IMR-90 (cell line): ENCODE measurements around the gene TRIM71. TPM values are rescaled to one million over a fixed set of nuclear protein-coding genes. Genes with fewer than 3 reads are reported as not detected.

ENCODE experiments used
- ATAC-seq: fragments of 200-7000 bp; cut with Tn5 transposase; 2 replicates; pipeline ENCODE4 v1.9.1; 2020; ENCODE audit warnings: low read depth, mild to moderate bottlenecking, moderate library complexity
- BruUV-seq: library from RNA; stranded (reverse); fragments of 400-500 nt; replicated peaks from 2 replicates; lab custom pipeline; 2021; lab: Mats Ljungman, UMichigan
- CTCF ChIA-PET: fragments of 300-600 bp; formaldehyde crosslinking; extraction: SDS; loops from one replicate; lab custom pipeline; 2021; ENCODE audit warnings: antibody characterized with exemption; lab: Yijun Ruan, JAX
- POLR2A ChIA-PET: fragments of 300-600 bp; sonication (Branson Sonifier 250); formaldehyde crosslinking; loops from one replicate; lab custom pipeline; 2022; ENCODE audit warnings: antibody characterized with exemption; ENCODE audit not compliant: unreplicated experiment; lab: Charles Lee
- DNase-seq: peaks from one replicate; pipeline ENCODE4 v3.0.0; 2013
- H2AFZ ChIP-seq: replicated peaks from 2 replicates; pipeline ENCODE3; 2013; ENCODE audit warnings: low read length, mild to moderate bottlenecking; ENCODE audit not compliant: poor library complexity
- H2AK5ac ChIP-seq: 2 replicates; pipeline ENCODE4 v1.6.1; 2013; ENCODE audit warnings: low read depth, low read length, inconsistent platforms
- H2AK9ac ChIP-seq: replicated peaks from 2 replicates; pipeline ENCODE3; 2013; ENCODE audit warnings: mild to moderate bottlenecking, low read depth, low read length, moderate library complexity; ENCODE audit not compliant: poor library complexity
- H2BK120ac ChIP-seq: 2 replicates; pipeline ENCODE4 v1.6.1; 2013; ENCODE audit warnings: low read depth, low read length, inconsistent platforms
- H2BK15ac ChIP-seq: 3 replicates; pipeline ENCODE4 v1.6.1; 2013; ENCODE audit warnings: low read depth, low read length, inconsistent platforms
- H2BK20ac ChIP-seq: 2 replicates; pipeline ENCODE4 v1.6.1; 2013; ENCODE audit warnings: low read depth, mild to moderate bottlenecking, inconsistent platforms, low read length, moderate library complexity
- H2BK5ac ChIP-seq: 2 replicates; pipeline ENCODE4 v1.6.1; 2013; ENCODE audit warnings: mild to moderate bottlenecking, low read depth, low read length, inconsistent platforms; ENCODE audit not compliant: poor library complexity, severe bottlenecking
- H3K14ac ChIP-seq: replicated peaks from 2 replicates; pipeline ENCODE4 v1.6.1; 2013; ENCODE audit warnings: low read depth, low read length, inconsistent platforms
- H3K18ac ChIP-seq: 2 replicates; pipeline ENCODE4 v1.6.1; 2013; ENCODE audit warnings: low read depth, low read length, control low read depth
- H3K23ac ChIP-seq: 2 replicates; pipeline ENCODE4 v1.6.1; 2013; ENCODE audit warnings: low read depth, low read length, inconsistent platforms
- H3K27ac ChIP-seq: 2 replicates; pipeline ENCODE4 v1.5.1; 2013; ENCODE audit warnings: mild to moderate bottlenecking, control low read depth, low read length; ENCODE audit not compliant: insufficient read depth
- H3K27me3 ChIP-seq: 2 replicates; pipeline ENCODE4 v1.6.1; 2013; ENCODE audit warnings: low read length; ENCODE audit not compliant: control insufficient read depth, insufficient read depth
- H3K36me3 ChIP-seq: 2 replicates; pipeline ENCODE4 v1.6.1; 2013; ENCODE audit warnings: low read length, mixed read lengths; ENCODE audit not compliant: control insufficient read depth, insufficient read depth
- H3K4ac ChIP-seq: 2 replicates; pipeline ENCODE4 v1.6.1; 2013; ENCODE audit warnings: low read depth, low read length, inconsistent platforms
- H3K4me1 ChIP-seq: 2 replicates; pipeline ENCODE4 v1.6.1; 2013; ENCODE audit warnings: low read length, mixed read lengths; ENCODE audit not compliant: control insufficient read depth, insufficient read depth
- H3K4me2 ChIP-seq: 2 replicates; pipeline ENCODE4 v1.6.1; 2013; ENCODE audit warnings: low read depth, mild to moderate bottlenecking, control low read depth, low read length, moderate library complexity
- H3K4me3 ChIP-seq: 2 replicates; pipeline ENCODE4 v1.5.1; 2013; ENCODE audit warnings: low read depth, mild to moderate bottlenecking, control low read depth, low read length, moderate library complexity; ENCODE audit not compliant: insufficient read depth
- H3K56ac ChIP-seq: 2 replicates; pipeline ENCODE4 v1.6.1; 2013; ENCODE audit warnings: low read length, inconsistent platforms; ENCODE audit not compliant: insufficient read depth; ENCODE audit errors: extremely low read depth
- H3K79me1 ChIP-seq, 2 experiments: 2 replicates each; pipeline ENCODE4 v1.6.1; 2013; ENCODE audit warnings: low read length in 2 of 2, inconsistent platforms in 1 of 2, low read depth in 1 of 2
- H3K9ac ChIP-seq: 2 replicates; pipeline ENCODE4 v1.6.1; 2013; ENCODE audit warnings: low read depth, low read length, control low read depth
- H3K9me1 ChIP-seq: 2 replicates; pipeline ENCODE4 v1.6.1; 2013; ENCODE audit warnings: low read length, inconsistent platforms; ENCODE audit not compliant: insufficient read depth
- H3K9me3 ChIP-seq: 2 replicates; pipeline ENCODE4 v1.6.1; 2013; ENCODE audit warnings: low read length; ENCODE audit not compliant: control insufficient read depth, insufficient read depth
- H4K20me1 ChIP-seq: 2 replicates; pipeline ENCODE4 v1.6.1; 2013; ENCODE audit warnings: low read length, inconsistent platforms; ENCODE audit not compliant: insufficient read depth
- H4K5ac ChIP-seq: 2 replicates; pipeline ENCODE4 v1.6.1; 2013; ENCODE audit warnings: mild to moderate bottlenecking, low read depth, low read length, control low read depth
- H4K8ac ChIP-seq, 2 experiments: 2 replicates each; pipeline ENCODE4 v1.6.1; 2013; ENCODE audit warnings: low read depth in 2 of 2, low read length in 2 of 2, control low read depth in 1 of 2, inconsistent platforms in 1 of 2
- H4K91ac ChIP-seq: 2 replicates; pipeline ENCODE4 v1.6.1; 2013; ENCODE audit warnings: low read depth, low read length, inconsistent platforms; ENCODE audit not compliant: insufficient read depth
- BHLHE40 ChIP-seq: fragments of 150-350 bp; IDR thresholded peaks from 2 replicates; pipeline ENCODE4 v1.6.1; 2016; ENCODE audit warnings: mild to moderate bottlenecking, low read depth, low read length
- CEBPB ChIP-seq: IDR thresholded peaks from 2 replicates; pipeline ENCODE4 v1.6.1; 2012; ENCODE audit warnings: low read depth, low read length, improper control_type of control experiment
- CHD1 ChIP-seq: IDR thresholded peaks from 2 replicates; pipeline ENCODE4 v1.6.1; 2012; ENCODE audit warnings: low read depth, low read length, improper control_type of control experiment
- FOS ChIP-seq: fragments of 150-350 bp; IDR thresholded peaks from 2 replicates; pipeline ENCODE4 v1.6.1; 2016; ENCODE audit warnings: low read depth, low read length
- MAFK ChIP-seq: IDR thresholded peaks from 2 replicates; pipeline ENCODE4 v1.6.1; 2012; ENCODE audit warnings: low read depth, low read length, improper control_type of control experiment
- MAZ ChIP-seq: IDR thresholded peaks from 2 replicates; pipeline ENCODE4 v1.6.1; 2012; ENCODE audit warnings: low read depth, mild to moderate bottlenecking, low read length, improper control_type of control experiment, moderate library complexity, borderline replicate concordance
- MXI1 ChIP-seq: IDR thresholded peaks from 2 replicates; pipeline ENCODE4 v1.6.1; 2012; ENCODE audit warnings: low read depth, mild to moderate bottlenecking, low read length, moderate library complexity, borderline replicate concordance
- NFE2L2 ChIP-seq: fragments of 150-350 bp; IDR thresholded peaks from 2 replicates; pipeline ENCODE4 v1.6.1; 2016; ENCODE audit warnings: low read depth, mild to moderate bottlenecking, low read length
- POLR2A ChIP-seq: IDR thresholded peaks from 2 replicates; pipeline ENCODE4 v1.6.1; 2012; ENCODE audit warnings: mild to moderate bottlenecking, low read depth, low read length
- RCOR1 ChIP-seq: IDR thresholded peaks from 2 replicates; pipeline ENCODE4 v1.6.1; 2012; ENCODE audit warnings: mild to moderate bottlenecking, low read length, improper control_type of control experiment; ENCODE audit not compliant: insufficient replicate concordance
- RFX5 ChIP-seq: IDR thresholded peaks from 2 replicates; pipeline ENCODE4 v1.8.0; 2012; ENCODE audit warnings: low read depth, mild to moderate bottlenecking, low read length, moderate library complexity
- SMC3 ChIP-seq: fragments of 150-350 bp; IDR thresholded peaks from 2 replicates; pipeline ENCODE4 v1.6.1; 2016; ENCODE audit warnings: low read depth, mild to moderate bottlenecking, antibody characterized with exemption, low read length, moderate library complexity
- USF2 ChIP-seq: fragments of 150-350 bp; IDR thresholded peaks from 2 replicates; pipeline ENCODE4 v1.6.1; 2017; ENCODE audit warnings: mild to moderate bottlenecking, antibody characterized with exemption, low read length, low read depth
- WGBS, 2 experiments: methylation state at CpG; one replicate each; pipeline versions ENCODE4 v1.1.5 to v1.1.7; 2013; ENCODE audit warnings: missing lambda C conversion rate in 2 of 2; ENCODE audit not compliant: insufficient read length in 1 of 2; ENCODE audit errors: extremely low coverage in 2 of 2; 5-methylcytosine and 5-hydroxymethylcytosine counted together
- dilution Hi-C: fragments of 300-500 bp; cut with HindIII; formaldehyde crosslinking; loops from one replicate; pipeline ENCODE4 v1.14.3; 2018; ENCODE audit warnings: low sequenced_read_pairs; ENCODE audit not compliant: unreplicated experiment
- in situ Hi-C: fragments of 300-500 bp; cut with MboI; formaldehyde crosslinking; loops from 3 replicates; pipeline ENCODE4 v1.14.3; 2019; ENCODE audit warnings: low sequenced_read_pairs, inconsistent platforms, mixed read lengths
- intact Hi-C: fragments of 100-400 bp; cut with micrococcal nuclease; formaldehyde crosslinking; loops from 2 replicates; pipeline ENCODE4 v1.10.0; 2022
- polyA plus RNA-seq, 3 experiments: library from polyadenylated mRNA; depleted of rRNA; stranded (reverse); fragments of >200 nt; gene quantifications; 2 replicates each; pipeline ENCODE4 v1.2.3, GENCODE V29; 2012; ENCODE audit warnings: low replicate concordance in 1 of 3
- total RNA-seq: library from RNA; depleted of rRNA; stranded (reverse); fragments of >200 nt; gene quantifications from 2 replicates; pipeline ENCODE4 v1.2.3, GENCODE V29; 2012
- TF ChIP-seq, protein P1 (sequence below): fragments of 150-350 bp; IDR thresholded peaks from 2 replicates; pipeline ENCODE4 v1.6.1; 2016; ENCODE audit warnings: low read depth, mild to moderate bottlenecking, low read length, moderate library complexity, borderline replicate concordance
- TF ChIP-seq, protein P2 (sequence below): conservative IDR thresholded peaks from 2 replicates; pipeline ENCODE4 v1.5.1; 2012; ENCODE audit warnings: mild to moderate bottlenecking, low read depth, low read length, improper control_type of control experiment

The TRIM71 gene
- total and polyA plus RNA-seq, 2 of the 4 experiments (the other 2 are of a cell fraction) = not detected

DNA sequence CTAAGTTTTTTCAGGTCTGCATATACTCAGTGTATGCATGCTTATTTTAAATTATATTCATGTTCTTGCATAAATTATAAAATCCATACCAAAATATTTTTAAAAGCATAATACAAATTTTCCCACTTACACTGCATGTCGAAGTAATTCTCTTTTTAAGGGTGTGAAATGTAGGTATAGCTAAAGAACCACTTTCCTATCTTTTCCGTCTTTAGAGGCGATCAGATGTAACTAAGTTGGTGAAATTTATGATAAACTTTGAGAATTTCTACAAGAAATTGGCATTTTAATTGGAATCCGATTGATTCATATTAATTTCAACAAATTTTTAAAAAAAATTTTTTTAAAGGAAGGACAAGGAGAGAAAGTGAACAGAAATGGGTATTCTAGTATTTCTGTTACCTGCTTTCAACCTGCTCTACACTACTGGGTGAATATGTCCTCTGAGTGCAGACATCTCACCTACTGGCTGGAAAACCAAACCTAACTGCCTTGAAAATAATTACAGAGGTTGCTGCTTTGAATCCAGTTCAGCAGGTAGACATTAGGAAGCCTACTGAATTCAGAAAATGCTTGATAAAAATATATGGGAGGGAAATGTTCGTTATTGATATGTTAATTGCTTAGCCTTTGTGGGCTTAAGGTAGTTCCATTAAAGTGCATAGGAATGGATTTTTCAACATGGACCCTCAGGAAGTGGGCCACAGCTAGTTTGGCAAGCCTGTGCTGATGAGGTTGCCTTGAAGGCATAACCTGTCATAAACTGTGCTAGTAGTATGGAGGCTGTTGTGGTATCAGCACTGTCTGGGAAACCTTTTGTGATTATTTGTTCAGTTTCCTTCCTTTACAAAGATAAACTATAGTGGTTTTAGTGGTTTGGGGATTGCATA lies 5.1 kb downstream of the TRIM71 start:
- no peak for DNase-seq
- dilution Hi-C loops = no loop called here
- H2BK20ac ChIP-seq = no peak overlapping the region
- TF ChIP-seq SMC3 (no peak), BHLHE40 (no peak), FOS (no peak), RFX5 (no peak), CEBPB (no peak), CHD1 (no peak), MAZ (no peak), USF2 (no peak), MAFK (no peak), MXI1 (no peak), NFE2L2 (no peak), POLR2A (no peak), RCOR1 (no peak)
- TF ChIP-seq, protein P1, sequence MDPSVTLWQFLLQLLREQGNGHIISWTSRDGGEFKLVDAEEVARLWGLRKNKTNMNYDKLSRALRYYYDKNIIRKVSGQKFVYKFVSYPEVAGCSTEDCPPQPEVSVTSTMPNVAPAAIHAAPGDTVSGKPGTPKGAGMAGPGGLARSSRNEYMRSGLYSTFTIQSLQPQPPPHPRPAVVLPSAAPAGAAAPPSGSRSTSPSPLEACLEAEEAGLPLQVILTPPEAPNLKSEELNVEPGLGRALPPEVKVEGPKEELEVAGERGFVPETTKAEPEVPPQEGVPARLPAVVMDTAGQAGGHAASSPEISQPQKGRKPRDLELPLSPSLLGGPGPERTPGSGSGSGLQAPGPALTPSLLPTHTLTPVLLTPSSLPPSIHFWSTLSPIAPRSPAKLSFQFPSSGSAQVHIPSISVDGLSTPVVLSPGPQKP = no peak
- TF ChIP-seq, protein P2, sequence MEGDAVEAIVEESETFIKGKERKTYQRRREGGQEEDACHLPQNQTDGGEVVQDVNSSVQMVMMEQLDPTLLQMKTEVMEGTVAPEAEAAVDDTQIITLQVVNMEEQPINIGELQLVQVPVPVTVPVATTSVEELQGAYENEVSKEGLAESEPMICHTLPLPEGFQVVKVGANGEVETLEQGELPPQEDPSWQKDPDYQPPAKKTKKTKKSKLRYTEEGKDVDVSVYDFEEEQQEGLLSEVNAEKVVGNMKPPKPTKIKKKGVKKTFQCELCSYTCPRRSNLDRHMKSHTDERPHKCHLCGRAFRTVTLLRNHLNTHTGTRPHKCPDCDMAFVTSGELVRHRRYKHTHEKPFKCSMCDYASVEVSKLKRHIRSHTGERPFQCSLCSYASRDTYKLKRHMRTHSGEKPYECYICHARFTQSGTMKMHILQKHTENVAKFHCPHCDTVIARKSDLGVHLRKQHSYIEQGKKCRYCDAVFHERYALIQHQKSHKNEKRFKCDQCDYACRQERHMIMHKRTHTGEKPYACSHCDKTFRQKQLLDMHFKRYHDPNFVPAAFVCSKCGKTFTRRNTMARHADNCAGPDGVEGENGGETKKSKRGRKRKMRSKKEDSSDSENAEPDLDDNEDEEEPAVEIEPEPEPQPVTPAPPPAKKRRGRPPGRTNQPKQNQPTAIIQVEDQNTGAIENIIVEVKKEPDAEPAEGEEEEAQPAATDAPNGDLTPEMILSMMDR = no peak

More for the DNA sequence above, 5.1 kb downstream of the TRIM71 start:
- H3K36me3 ChIP-seq = no peaks in the 10 kb centered on the region
- no peak overlapping the region for H3K9ac ChIP-seq
- H3K4me1 ChIP-seq = no peaks in the 10 kb centered on the region; the same call in 1 of the 2 replicates
- no peak overlapping the region for H3K14ac ChIP-seq
- no peak overlapping the region for H2BK5ac ChIP-seq
- ATAC-seq = no peak
- no peak overlapping the region for H4K8ac ChIP-seq
- POLR2A ChIA-PET = no interaction called here
- no peak overlapping the region for H3K27ac ChIP-seq
- H2AFZ ChIP-seq = no peak overlapping the region
- BruUV-seq = no TSS peak
- no CpG with 5 or more reads among the region's 5 CpGs for WGBS, 2 experiments
- no peak overlapping the region for H4K5ac ChIP-seq
- in situ Hi-C loops (no loop called here), intact Hi-C loops (no loop called here)
- H3K56ac ChIP-seq = no peak overlapping the region
- H2BK15ac ChIP-seq = no peak overlapping the region
- no peaks in the 10 kb centered on the region for H4K20me1 ChIP-seq
- H2BK120ac ChIP-seq = no peak overlapping the region
- H3K4me2 ChIP-seq = no peak overlapping the region
- no peaks in the 10 kb centered on the region for H3K9me1 ChIP-seq
- no peak overlapping the region for H4K91ac ChIP-seq
- H3K23ac ChIP-seq = no peak overlapping the region
- H3K18ac ChIP-seq = no peak overlapping the region
- no peak overlapping the region for H2AK9ac ChIP-seq
- no peak overlapping the region for H3K4me3 ChIP-seq
- no peak overlapping the region for H3K4ac ChIP-seq
- no peaks in the 10 kb centered on the region for H3K79me1 ChIP-seq
- H2AK5ac ChIP-seq = no peak overlapping the region
- H3K27me3 ChIP-seq = peaks cover 53% of the 10 kb centered on the region
- CTCF ChIA-PET = interaction anchor here (0.6 kb wide), 1 partner anchor 15 kb away, joined by 4 read pairs; no protein-coding TSS in a partner anchor
- H3K9me3 ChIP-seq = peaks cover 21% of the 10 kb centered on the region
